ENCODE measurements around the gene LSM3. TPM values are rescaled to one million over a fixed set of nuclear protein-coding genes. Genes with fewer than 3 reads are reported as not detected.

Gene LSM3
- total RNA-seq, result 6.5 and 9.6 TPM in 2 replicates

GRCh38 chr3:14178247-14179113 is at the start of gene LSM3, which contains the start of gene XPC:
Gene LSM3 (plus strand): TSS chr3:14178817. CDS start chr3:14178861, 44 bp downstream.
Gene XPC (minus strand): TSS chr3:14178601. CDS start chr3:14178568, 33 bp downstream.

Other genes starting within 250 kb of the LSM3 start
- 8.2 and 11.0 TPM in 2 replicates for gene CHCHD4, start 53.9 kb upstream of the LSM3 start, total RNA-seq
- gene TMEM43, start 53.8 kb upstream of the LSM3 start, total RNA-seq, result 126 and 139 TPM in 2 replicates
- gene XPC, start 216 bp upstream of the LSM3 start, total RNA-seq, result 41.5 and 41.8 TPM in 2 replicates
- gene SLC6A6, start 223.8 kb downstream of the LSM3 start, total RNA-seq, result 26.1 TPM in 2 replicates